ENCODE measurements around the gene MRPL11. TPM values are rescaled to one million over a fixed set of nuclear protein-coding genes. Genes with fewer than 3 reads are reported as not detected.

The MRPL11 gene
- total and polyA plus RNA-seq, 2 experiments from 2014 or later: 139 to 237 TPM

DNA sequence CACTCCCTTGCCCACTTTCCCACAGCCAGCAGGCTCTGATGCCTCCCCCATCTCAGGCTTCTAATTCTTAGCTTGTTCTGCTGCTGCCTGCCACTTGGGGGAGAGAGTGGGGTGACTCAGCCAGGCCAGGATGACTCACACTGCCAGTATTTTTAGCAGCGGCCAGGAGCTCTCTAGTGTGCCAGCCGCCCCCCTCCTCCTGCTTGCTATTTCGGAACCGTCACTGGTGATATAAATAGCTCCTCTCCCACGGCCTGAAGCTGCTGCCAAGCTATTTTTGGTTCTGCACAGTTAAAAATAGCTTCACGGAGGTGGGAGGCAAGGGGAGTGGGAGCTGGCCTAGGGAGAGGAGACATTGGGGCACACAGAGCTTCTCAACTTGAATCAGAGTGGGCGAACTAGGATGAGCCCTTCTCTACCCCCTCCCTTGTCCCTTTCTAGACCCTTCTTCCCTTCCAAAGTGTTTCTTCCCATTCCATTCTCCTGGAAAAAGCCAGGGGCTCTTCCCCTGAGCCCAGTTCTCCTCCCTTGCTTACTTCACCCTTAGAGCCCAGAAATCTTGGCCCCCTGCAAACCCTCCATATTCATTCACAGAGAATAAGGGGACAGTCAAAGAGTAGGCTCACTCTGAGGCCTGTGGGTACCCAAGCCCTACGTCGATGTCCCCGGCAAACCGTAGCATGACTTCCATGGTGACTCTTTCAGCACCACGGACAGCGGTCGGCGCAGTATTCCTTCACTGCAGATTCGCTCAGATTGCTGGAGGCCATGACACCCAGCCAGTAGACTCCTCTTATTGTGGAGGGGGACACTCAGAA lies 20.3 kb downstream of the MRPL11 start:
- H3K9me2 ChIP-seq (ENCODE audit: insufficient read depth): no peaks in the 10 kb centered on the region
- DNase-seq (ENCODE audit: low spot score) (peak; percentile 96), ATAC-seq (peak; percentile 48)
- no peak overlapping the region for H2AFZ ChIP-seq
- peaks cover 22% of the 10 kb centered on the region for H3F3A ChIP-seq (replicated peaks; ENCODE audit: low read depth)
- Mint-ChIP-seq H3K9me3 (no peaks in the 10 kb centered on the region; the same call in 1 of the 3 replicates), H3K4me3 (peak overlapping the region; percentile 56), H3K27me3 (ENCODE audit: insufficient read depth, low read depth, poor library complexity) (peaks cover 44% of the 10 kb centered on the region), H3K36me3 (ENCODE audit: low read depth) (no peaks in the 10 kb centered on the region; the same call in 2 of the 3 replicates), H3K27ac (peak overlapping the region; percentile 75), H3K4me1 (peaks cover 57% of the 10 kb centered on the region)
- peak overlapping the region; percentile 22; the same call in 1 of the 2 replicates for H3K4me3 ChIP-seq
- peak; percentile 42; the same call in 1 of the 2 replicates for TF ChIP-seq CREB1 (CRISPR knock-in tag; IDR thresholded peaks at IDR 0.05; ENCODE audit: low read depth)
- no peak for TF ChIP-seq NANOG (IDR thresholded peaks at IDR 0.05; ENCODE audit: borderline replicate concordance)
- TF ChIP-seq, protein P1, sequence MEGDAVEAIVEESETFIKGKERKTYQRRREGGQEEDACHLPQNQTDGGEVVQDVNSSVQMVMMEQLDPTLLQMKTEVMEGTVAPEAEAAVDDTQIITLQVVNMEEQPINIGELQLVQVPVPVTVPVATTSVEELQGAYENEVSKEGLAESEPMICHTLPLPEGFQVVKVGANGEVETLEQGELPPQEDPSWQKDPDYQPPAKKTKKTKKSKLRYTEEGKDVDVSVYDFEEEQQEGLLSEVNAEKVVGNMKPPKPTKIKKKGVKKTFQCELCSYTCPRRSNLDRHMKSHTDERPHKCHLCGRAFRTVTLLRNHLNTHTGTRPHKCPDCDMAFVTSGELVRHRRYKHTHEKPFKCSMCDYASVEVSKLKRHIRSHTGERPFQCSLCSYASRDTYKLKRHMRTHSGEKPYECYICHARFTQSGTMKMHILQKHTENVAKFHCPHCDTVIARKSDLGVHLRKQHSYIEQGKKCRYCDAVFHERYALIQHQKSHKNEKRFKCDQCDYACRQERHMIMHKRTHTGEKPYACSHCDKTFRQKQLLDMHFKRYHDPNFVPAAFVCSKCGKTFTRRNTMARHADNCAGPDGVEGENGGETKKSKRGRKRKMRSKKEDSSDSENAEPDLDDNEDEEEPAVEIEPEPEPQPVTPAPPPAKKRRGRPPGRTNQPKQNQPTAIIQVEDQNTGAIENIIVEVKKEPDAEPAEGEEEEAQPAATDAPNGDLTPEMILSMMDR (conservative IDR thresholded peaks at IDR 0.05; ENCODE audit: low read depth in 2 of 2): peak; percentile 53 to 68
- no peak for TF ChIP-seq ZNF114 (CRISPR knock-in tag; IDR thresholded peaks at IDR 0.05)
- TF ChIP-seq, protein P2, sequence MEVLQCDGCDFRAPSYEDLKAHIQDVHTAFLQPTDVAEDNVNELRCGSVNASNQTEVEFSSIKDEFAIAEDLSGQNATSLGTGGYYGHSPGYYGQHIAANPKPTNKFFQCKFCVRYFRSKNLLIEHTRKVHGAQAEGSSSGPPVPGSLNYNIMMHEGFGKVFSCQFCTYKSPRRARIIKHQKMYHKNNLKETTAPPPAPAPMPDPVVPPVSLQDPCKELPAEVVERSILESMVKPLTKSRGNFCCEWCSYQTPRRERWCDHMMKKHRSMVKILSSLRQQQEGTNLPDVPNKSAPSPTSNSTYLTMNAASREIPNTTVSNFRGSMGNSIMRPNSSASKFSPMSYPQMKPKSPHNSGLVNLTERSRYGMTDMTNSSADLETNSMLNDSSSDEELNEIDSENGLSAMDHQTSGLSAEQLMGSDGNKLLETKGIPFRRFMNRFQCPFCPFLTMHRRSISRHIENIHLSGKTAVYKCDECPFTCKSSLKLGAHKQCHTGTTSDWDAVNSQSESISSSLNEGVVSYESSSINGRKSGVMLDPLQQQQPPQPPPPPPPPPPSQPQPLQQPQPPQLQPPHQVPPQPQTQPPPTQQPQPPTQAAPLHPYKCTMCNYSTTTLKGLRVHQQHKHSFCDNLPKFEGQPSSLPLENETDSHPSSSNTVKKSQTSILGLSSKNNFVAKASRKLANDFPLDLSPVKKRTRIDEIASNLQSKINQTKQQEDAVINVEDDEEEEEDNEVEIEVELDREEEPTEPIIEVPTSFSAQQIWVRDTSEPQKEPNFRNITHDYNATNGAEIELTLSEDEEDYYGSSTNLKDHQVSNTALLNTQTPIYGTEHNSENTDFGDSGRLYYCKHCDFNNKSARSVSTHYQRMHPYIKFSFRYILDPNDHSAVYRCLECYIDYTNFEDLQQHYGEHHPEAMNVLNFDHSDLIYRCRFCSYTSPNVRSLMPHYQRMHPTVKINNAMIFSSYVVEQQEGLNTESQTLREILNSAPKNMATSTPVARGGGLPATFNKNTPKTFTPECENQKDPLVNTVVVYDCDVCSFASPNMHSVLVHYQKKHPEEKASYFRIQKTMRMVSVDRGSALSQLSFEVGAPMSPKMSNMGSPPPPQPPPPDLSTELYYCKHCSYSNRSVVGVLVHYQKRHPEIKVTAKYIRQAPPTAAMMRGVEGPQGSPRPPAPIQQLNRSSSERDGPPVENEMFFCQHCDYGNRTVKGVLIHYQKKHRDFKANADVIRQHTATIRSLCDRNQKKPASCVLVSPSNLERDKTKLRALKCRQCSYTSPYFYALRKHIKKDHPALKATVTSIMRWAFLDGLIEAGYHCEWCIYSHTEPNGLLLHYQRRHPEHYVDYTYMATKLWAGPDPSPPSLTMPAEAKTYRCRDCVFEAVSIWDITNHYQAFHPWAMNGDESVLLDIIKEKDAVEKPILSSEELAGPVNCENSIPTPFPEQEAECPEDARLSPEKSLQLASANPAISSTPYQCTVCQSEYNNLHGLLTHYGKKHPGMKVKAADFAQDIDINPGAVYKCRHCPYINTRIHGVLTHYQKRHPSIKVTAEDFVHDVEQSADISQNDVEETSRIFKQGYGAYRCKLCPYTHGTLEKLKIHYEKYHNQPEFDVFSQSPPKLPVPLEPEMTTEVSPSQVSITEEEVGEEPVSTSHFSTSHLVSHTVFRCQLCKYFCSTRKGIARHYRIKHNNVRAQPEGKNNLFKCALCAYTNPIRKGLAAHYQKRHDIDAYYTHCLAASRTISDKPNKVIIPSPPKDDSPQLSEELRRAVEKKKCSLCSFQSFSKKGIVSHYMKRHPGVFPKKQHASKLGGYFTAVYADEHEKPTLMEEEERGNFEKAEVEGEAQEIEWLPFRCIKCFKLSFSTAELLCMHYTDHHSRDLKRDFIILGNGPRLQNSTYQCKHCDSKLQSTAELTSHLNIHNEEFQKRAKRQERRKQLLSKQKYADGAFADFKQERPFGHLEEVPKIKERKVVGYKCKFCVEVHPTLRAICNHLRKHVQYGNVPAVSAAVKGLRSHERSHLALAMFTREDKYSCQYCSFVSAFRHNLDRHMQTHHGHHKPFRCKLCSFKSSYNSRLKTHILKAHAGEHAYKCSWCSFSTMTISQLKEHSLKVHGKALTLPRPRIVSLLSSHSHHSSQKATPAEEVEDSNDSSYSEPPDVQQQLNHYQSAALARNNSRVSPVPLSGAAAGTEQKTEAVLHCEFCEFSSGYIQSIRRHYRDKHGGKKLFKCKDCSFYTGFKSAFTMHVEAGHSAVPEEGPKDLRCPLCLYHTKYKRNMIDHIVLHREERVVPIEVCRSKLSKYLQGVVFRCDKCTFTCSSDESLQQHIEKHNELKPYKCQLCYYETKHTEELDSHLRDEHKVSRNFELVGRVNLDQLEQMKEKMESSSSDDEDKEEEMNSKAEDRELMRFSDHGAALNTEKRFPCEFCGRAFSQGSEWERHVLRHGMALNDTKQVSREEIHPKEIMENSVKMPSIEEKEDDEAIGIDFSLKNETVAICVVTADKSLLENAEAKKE (CRISPR knock-in tag; IDR thresholded peaks at IDR 0.05): no peak
- TF ChIP-seq, protein P3, sequence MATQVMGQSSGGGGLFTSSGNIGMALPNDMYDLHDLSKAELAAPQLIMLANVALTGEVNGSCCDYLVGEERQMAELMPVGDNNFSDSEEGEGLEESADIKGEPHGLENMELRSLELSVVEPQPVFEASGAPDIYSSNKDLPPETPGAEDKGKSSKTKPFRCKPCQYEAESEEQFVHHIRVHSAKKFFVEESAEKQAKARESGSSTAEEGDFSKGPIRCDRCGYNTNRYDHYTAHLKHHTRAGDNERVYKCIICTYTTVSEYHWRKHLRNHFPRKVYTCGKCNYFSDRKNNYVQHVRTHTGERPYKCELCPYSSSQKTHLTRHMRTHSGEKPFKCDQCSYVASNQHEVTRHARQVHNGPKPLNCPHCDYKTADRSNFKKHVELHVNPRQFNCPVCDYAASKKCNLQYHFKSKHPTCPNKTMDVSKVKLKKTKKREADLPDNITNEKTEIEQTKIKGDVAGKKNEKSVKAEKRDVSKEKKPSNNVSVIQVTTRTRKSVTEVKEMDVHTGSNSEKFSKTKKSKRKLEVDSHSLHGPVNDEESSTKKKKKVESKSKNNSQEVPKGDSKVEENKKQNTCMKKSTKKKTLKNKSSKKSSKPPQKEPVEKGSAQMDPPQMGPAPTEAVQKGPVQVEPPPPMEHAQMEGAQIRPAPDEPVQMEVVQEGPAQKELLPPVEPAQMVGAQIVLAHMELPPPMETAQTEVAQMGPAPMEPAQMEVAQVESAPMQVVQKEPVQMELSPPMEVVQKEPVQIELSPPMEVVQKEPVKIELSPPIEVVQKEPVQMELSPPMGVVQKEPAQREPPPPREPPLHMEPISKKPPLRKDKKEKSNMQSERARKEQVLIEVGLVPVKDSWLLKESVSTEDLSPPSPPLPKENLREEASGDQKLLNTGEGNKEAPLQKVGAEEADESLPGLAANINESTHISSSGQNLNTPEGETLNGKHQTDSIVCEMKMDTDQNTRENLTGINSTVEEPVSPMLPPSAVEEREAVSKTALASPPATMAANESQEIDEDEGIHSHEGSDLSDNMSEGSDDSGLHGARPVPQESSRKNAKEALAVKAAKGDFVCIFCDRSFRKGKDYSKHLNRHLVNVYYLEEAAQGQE (IDR thresholded peaks at IDR 0.05; ENCODE audit: unreplicated experiment): peak; percentile 97
- no peak for TF ChIP-seq POLR2AphosphoS5 (IDR thresholded peaks at IDR 0.05; ENCODE audit: low read depth)
- peak overlapping the region; percentile 15; the same call in 1 of the 2 replicates for H3K27ac ChIP-seq (ENCODE audit: low read depth)
- H3K4me1 ChIP-seq (ENCODE audit: insufficient read depth): peaks cover 51% of the 10 kb centered on the region
- H4K20me1 ChIP-seq (replicated peaks; ENCODE audit: insufficient read depth): peaks cover 6% of the 10 kb centered on the region; the same call in 1 of the 2 replicates
- peak overlapping the region; percentile 66 for H3K4me2 ChIP-seq
- H3K79me2 ChIP-seq (replicated peaks; ENCODE audit: insufficient read depth): no peaks in the 10 kb centered on the region
- peaks cover 28% of the 10 kb centered on the region for H3K27me3 ChIP-seq (ENCODE audit: insufficient read depth)
- H3K36me3 ChIP-seq (ENCODE audit: insufficient read depth): no peaks in the 10 kb centered on the region

Measured in GM23338 (cell line).